GM12872 (cell line): Measurements from ENCODE around the gene DNAH11.

Experiments used
- CTCF ChIP-seq: IDR thresholded peaks from 3 replicates; pipeline ENCODE4 v1.5.1; 2011; ENCODE audit warnings: low read depth, mild to moderate bottlenecking, low read length, moderate library complexity; ENCODE audit not compliant: insufficient read depth

The DNAH11 gene

GRCh38 chr7:21731977-21732376 lies 189.1 kb downstream of the DNAH11 start:
- TF ChIP-seq CTCF = no peak

DNA sequence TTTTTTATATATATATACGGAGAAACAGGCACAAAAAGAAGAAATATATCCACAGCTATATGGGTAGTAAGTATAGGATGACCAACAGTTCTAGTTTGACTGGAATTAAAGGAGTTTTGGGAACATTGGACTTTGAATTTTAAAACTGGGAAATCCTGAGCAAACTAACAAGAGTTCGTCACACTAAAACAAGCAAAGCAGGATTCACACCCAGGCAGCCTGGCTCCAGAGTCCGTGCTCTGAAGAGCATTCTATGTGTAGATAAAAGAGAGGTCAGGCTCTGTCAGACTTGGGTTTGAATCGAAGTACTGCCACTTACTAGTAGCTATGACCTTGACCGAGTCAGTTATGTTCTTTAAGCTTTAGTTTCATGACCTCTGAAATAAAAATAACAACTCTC lies 191.0 kb downstream of the DNAH11 start:
- TF ChIP-seq CTCF = no peak

DNA sequence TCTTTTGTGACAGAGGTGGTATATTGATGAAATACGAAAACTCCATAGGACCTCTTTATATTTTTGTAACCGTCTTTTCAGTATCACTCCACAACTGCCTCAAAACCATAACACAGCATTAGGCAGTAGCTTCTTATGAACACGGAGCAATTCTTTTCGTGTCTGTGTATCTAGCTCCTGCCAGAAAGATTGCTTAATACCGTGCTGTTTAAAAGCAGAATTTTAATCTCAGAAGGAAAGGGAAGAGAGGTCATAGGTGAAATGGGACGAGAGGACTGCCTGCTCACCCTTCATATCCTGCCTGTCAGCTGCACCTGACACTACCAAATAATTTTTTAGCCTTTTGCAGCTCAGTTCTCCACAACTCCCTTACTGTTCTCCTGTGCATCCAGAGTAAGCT lies 200.7 kb downstream of the DNAH11 start:
- no peak for TF ChIP-seq CTCF

DNA sequence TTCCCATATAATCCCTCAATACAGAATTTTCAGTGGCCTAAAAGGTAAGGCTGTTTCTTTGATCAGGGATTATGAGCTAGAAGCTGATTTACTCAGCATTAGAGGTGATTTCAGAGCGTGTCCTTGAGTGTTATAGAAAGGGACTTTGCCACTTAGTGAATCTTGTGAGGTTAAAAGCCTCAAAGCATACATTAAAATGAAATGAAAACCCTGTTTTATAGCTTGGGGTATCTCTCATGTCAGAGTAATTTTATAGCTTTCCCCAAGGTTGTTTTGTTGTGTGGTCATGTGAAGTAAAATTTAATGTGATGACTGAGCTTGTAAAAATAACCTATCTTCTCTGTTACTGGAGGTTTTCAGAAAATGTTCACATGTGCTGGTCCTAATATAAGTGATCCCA lies 204.1 kb downstream of the DNAH11 start:
- TF ChIP-seq CTCF = no peak

DNA sequence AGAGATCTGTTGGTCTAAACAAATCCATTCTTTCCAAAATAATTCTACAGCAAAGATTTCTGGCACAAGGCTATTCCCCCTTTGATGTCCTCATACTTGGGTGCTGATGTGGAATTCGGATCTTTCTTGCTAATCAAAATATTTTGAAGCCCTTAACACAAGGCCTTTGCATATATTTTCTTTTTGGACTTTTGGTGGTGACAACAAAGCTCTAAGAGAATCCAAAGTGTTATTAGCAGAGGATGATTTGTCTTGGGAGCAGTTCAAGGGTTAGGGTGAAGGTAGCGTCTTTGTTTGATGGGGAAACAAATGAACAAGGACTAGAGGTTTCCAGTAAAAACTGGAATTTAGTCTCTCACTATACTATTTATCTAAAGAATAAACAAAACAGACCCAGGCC lies 205.0 kb downstream of the DNAH11 start:
- no peak for TF ChIP-seq CTCF

GRCh38 chr7:21749378-21749777 lies 206.5 kb downstream of the DNAH11 start:
- no peak for TF ChIP-seq CTCF

GRCh38 chr7:21753071-21753470 lies 210.2 kb downstream of the DNAH11 start:
- TF ChIP-seq CTCF = no peak

GRCh38 chr7:21754963-21755362 lies 212.1 kb downstream of the DNAH11 start:
- TF ChIP-seq CTCF = no peak
